Prostate gland (tissue), 2 donors: ENCODE measurements around the gene CHEK1. TPM values are rescaled to one million over a fixed set of nuclear protein-coding genes. Genes with fewer than 3 reads are reported as not detected.

Experiments used
- DNase-seq: peaks from one replicate; pipeline ENCODE4 v3.0.0-alpha.2; 2019; ENCODE audit warnings: low spot score
- H3K27ac ChIP-seq, 2 donors: fragments of 200-600 bp; sonication (generic); 2 replicates each; pipeline ENCODE4 v1.5.1; 2017 to 2019
- H3K27me3 ChIP-seq: fragments of 200-600 bp; sonication (generic); replicated peaks from 2 replicates; pipeline ENCODE4 v1.5.1; 2019; ENCODE audit not compliant: insufficient read depth
- H3K36me3 ChIP-seq, 2 donors: fragments of 200-600 bp; sonication (generic); 1 replicate in 1 of 2; 2 replicates in 1 of 2; pipeline versions ENCODE4 v1.5.1 to v1.8.1; 2017 to 2019
- H3K4me1 ChIP-seq: fragments of 200-600 bp; sonication (generic); replicated peaks from 2 replicates; pipeline ENCODE4 v1.5.1; 2019
- H3K4me3 ChIP-seq, 2 donors: fragments of 200-600 bp; sonication (generic); 2 replicates each; pipeline ENCODE4 v1.5.1; 2017 to 2019
- H3K9me3 ChIP-seq: fragments of 200-600 bp; sonication (generic); 2 replicates; pipeline ENCODE4 v1.5.1; 2017
- CTCF ChIP-seq, 4 experiments: fragments of 200-600 bp in 2 of 4; fragments of 450-650 bp in 2 of 4; sonication (generic) in 2 of 4; IDR thresholded peaks; 1 replicate in 3 of 4; 2 replicates in 1 of 4; pipeline ENCODE4 v1.5.1; 2016 to 2019; ENCODE audit warnings: antibody characterized with exemption in 4 of 4, mild to moderate bottlenecking in 2 of 4, moderate library complexity in 2 of 4
- POLR2A ChIP-seq: fragments of 450-650 bp; IDR thresholded peaks from one replicate; pipeline ENCODE4 v1.6.1; 2016; ENCODE audit warnings: antibody characterized with exemption, mild to moderate bottlenecking
- POLR2AphosphoS5 ChIP-seq: sonication (generic); formaldehyde crosslinking; IDR thresholded peaks from one replicate; pipeline ENCODE4 v1.6.1; 2017; ENCODE audit warnings: antibody characterized with exemption
- WGBS: methylation state at CpG from one replicate; pipeline ENCODE4 v1.1.5; 2018; 5-methylcytosine and 5-hydroxymethylcytosine counted together
- intact Hi-C: fragments of 100-400 bp; cut with DNase I; formaldehyde crosslinking; loops from one replicate; pipeline ENCODE4 v1.14.2; 2022
- total RNA-seq, 2 donors: library from RNA; depleted of rRNA; stranded (reverse); fragments of >200 nt; gene quantifications; one replicate each; pipeline ENCODE4 v1.1.0, GENCODE V29; 2016

CHEK1 gene
- total RNA-seq, 2 donors from 2014 or later, result 3.2 to 20.3 TPM

GRCh38 chr11:125627236-125627910, 2.4 kb downstream of the CHEK1 start:
- no peaks in the 10 kb centered on the region for H3K4me1 ChIP-seq
- H3K36me3 ChIP-seq, result no peaks in the 10 kb centered on the region
- 61% methylated on average over 7 of the region's 7 CpGs for WGBS
- H3K4me3 ChIP-seq, result no peak overlapping the region
- no peak for TF ChIP-seq POLR2AphosphoS5
- no peak for TF ChIP-seq CTCF (IDR thresholded peaks at IDR 0.05)
- TF ChIP-seq POLR2A, result no peak
- intact Hi-C loops, result loop anchor here (2.0 kb wide), 1 partner anchor 247 kb away; no protein-coding TSS in a partner anchor
- DNase-seq, result no peak
- H3K9me3 ChIP-seq, result no peaks in the 10 kb centered on the region
- H3K27ac ChIP-seq, result no peak overlapping the region
- H3K27me3 ChIP-seq, result no peaks in the 10 kb centered on the region

- intact Hi-C loops, result no loop called here
- Histone ChIP-seq H3K27me3 (no peaks in the 10 kb centered on the region), H3K4me1 (no peaks in the 10 kb centered on the region), H3K9me3 (no peaks in the 10 kb centered on the region), H3K27ac (no peak overlapping the region), H3K4me3 (no peak overlapping the region), H3K36me3 (no peaks in the 10 kb centered on the region)
- DNase-seq, result no peak
- whole genome bisulfite sequencing, result 87% methylated on average over 3 of the region's 3 CpGs
- TF ChIP-seq CTCF (IDR thresholded peaks at IDR 0.05) (no peak), POLR2AphosphoS5 (no peak), POLR2A (no peak)
Observed at GRCh38 chr11:125637840-125638239, 12.9 kb downstream of the CHEK1 start.

DNA sequence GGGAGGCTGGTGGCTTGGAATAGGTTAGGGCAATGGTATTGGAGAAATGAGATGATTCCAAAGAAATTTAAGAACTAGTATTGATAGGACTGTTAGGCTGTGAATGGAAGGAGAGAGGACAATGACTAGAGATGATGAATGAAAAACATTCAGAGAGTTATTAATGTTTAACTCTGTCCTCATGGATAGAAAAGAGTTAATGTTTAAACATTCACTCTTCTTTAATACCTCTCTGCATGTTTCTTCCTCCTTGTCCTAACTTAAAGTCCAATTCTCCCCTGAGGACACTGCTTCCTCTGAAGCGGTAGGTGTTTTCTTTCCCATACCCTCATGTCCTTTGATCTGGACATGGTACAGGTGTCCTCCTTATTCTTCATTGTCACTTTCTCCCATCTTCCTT, 13.4 kb downstream of the CHEK1 start:
- Histone ChIP-seq H3K36me3 (no peaks in the 10 kb centered on the region), H3K9me3 (no peaks in the 10 kb centered on the region), H3K4me3 (no peak overlapping the region), H3K27ac (no peak overlapping the region), H3K27me3 (no peaks in the 10 kb centered on the region), H3K4me1 (no peaks in the 10 kb centered on the region)
- intact Hi-C loops, result no loop called here
- TF ChIP-seq CTCF (IDR thresholded peaks at IDR 0.05) (no peak), POLR2A (no peak), POLR2AphosphoS5 (no peak)
- DNase-seq, result no peak
- 78% methylated on average over 1 of the region's 1 CpG for WGBS

DNA sequence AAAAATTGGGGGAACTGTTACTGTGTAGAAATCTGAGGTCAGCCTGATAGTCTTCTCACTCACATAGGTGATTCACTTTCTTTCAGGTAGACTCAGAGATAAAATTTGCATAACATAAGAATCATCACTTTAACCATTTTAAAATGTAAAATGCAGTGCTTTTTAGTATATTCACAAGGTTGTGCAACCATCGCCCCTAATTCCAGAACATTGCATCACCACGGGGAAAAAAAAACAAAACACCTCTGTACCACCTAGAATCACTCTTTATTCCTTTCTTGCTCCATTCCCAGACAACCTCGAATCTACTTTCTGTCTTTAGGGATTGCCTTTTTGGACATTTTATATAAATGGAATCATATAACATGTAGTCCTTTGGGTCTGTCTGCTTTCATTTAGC, 20.9 kb downstream of the CHEK1 start:
- Histone ChIP-seq H3K36me3 (no peaks in the 10 kb centered on the region), H3K27ac (no peak overlapping the region), H3K27me3 (no peaks in the 10 kb centered on the region), H3K9me3 (no peaks in the 10 kb centered on the region), H3K4me3 (no peak overlapping the region), H3K4me1 (no peaks in the 10 kb centered on the region)
- WGBS, result 94% methylated on average over 3 of the region's 3 CpGs
- TF ChIP-seq POLR2AphosphoS5 (no peak), CTCF (IDR thresholded peaks at IDR 0.05) (no peak), POLR2A (no peak)
- no peak for DNase-seq
- intact Hi-C loops, result no loop called here

GRCh38 chr11:125649465-125650166, 24.7 kb downstream of the CHEK1 start:
- TF ChIP-seq CTCF (IDR thresholded peaks at IDR 0.05) (no peak), POLR2A (no peak), POLR2AphosphoS5 (no peak)
- intact Hi-C loops, result no loop called here
- Histone ChIP-seq H3K27me3 (no peaks in the 10 kb centered on the region), H3K4me3 (no peak overlapping the region), H3K4me1 (no peaks in the 10 kb centered on the region), H3K27ac (no peak overlapping the region), H3K9me3 (no peaks in the 10 kb centered on the region), H3K36me3 (no peaks in the 10 kb centered on the region)
- no peak for DNase-seq
- WGBS, result 89% methylated on average over 6 of the region's 6 CpGs
